WTC11 (cell line): ENCODE data around the gene WTAP. TPM values are rescaled to one million over a fixed set of nuclear protein-coding genes. Genes with fewer than 3 reads are reported as not detected.

ENCODE experiments used
- ATAC-seq: fragments of 200-7000 bp; cut with Tn5 transposase; 2 replicates; pipeline ENCODE4 v1.10.0; 2021; ENCODE audit warnings: mild to moderate bottlenecking, moderate library complexity
- CTCF ChIA-PET: fragments of 300-600 bp; sonication (Branson Sonifier 250); formaldehyde crosslinking; loops from one replicate; lab custom pipeline; 2021; ENCODE audit warnings: antibody characterized with exemption; lab: Charles Lee
- POLR2A ChIA-PET: fragments of 350-600 bp; sonication (Branson Sonifier 250); formaldehyde crosslinking; loops from one replicate; lab custom pipeline; 2021; ENCODE audit warnings: antibody characterized with exemption; lab: Charles Lee
- DNase-seq: peaks from one replicate; pipeline ENCODE4 v3.0.0; 2021; ENCODE audit warnings: low spot score
- H3K27ac Mint-ChIP-seq: 2 replicates; pipeline ENCODE4 v1.8.0; 2021; ENCODE audit warnings: mixed read lengths
- H3K27me3 Mint-ChIP-seq: 2 replicates; pipeline ENCODE4 v1.8.0; 2021; ENCODE audit warnings: low read depth, mild to moderate bottlenecking, moderate library complexity, mixed read lengths
- H3K36me3 Mint-ChIP-seq: 2 replicates; pipeline ENCODE4 v1.8.0; 2021; ENCODE audit warnings: mixed read lengths
- H3K4me1 Mint-ChIP-seq: 2 replicates; pipeline ENCODE4 v1.8.0; 2022; ENCODE audit warnings: mixed read lengths
- H3K4me3 Mint-ChIP-seq: 2 replicates; pipeline ENCODE4 v1.8.0; 2021; ENCODE audit warnings: mild to moderate bottlenecking, moderate library complexity, mixed read lengths
- H3K9me3 Mint-ChIP-seq: 2 replicates; pipeline ENCODE4 v1.8.0; 2021; ENCODE audit warnings: mixed read lengths
- E2F1 ChIP-seq: sonication (generic); formaldehyde crosslinking; IDR thresholded peaks from 2 replicates; pipeline ENCODE4 v1.8.0; 2022; ENCODE audit warnings: mild to moderate bottlenecking, missing genetic modification reagents
- E2F4 ChIP-seq: sonication (generic); formaldehyde crosslinking; IDR thresholded peaks from 2 replicates; pipeline ENCODE4 v1.8.1; 2022; ENCODE audit warnings: low read depth, mild to moderate bottlenecking, moderate library complexity, missing genetic modification reagents, borderline replicate concordance
- ESRRA ChIP-seq: sonication (generic); formaldehyde crosslinking; IDR thresholded peaks from 2 replicates; pipeline ENCODE4 v1.8.1; 2022; ENCODE audit warnings: mild to moderate bottlenecking, missing genetic modification reagents, borderline replicate concordance
- FOXJ3 ChIP-seq: sonication (generic); formaldehyde crosslinking; IDR thresholded peaks from 2 replicates; pipeline ENCODE4 v1.9.0; 2021; ENCODE audit warnings: missing genetic modification reagents, mild to moderate bottlenecking, borderline replicate concordance
- FOXK1 ChIP-seq: sonication (generic); formaldehyde crosslinking; IDR thresholded peaks from 2 replicates; pipeline ENCODE4 v1.8.0; 2022; ENCODE audit warnings: mild to moderate bottlenecking, moderate library complexity, missing genetic modification reagents
- HMGA2 ChIP-seq: fragments of 250-450 bp; sonication (Bioruptor Pico); IDR thresholded peaks from 2 replicates; pipeline ENCODE4 v1.4.0; 2021; ENCODE audit warnings: mild to moderate bottlenecking, moderate library complexity
- HMGXB4 ChIP-seq: sonication (generic); formaldehyde crosslinking; IDR thresholded peaks from 2 replicates; pipeline ENCODE4 v1.8.1; 2023; ENCODE audit warnings: mild to moderate bottlenecking, moderate library complexity, missing genetic modification reagents
- JUN ChIP-seq: sonication (generic); formaldehyde crosslinking; IDR thresholded peaks from 2 replicates; pipeline ENCODE4 v1.8.0; 2023; ENCODE audit warnings: mild to moderate bottlenecking, missing genetic modification reagents
- KAT7 ChIP-seq: sonication (generic); formaldehyde crosslinking; IDR thresholded peaks from 2 replicates; pipeline ENCODE4 v1.8.1; 2023; ENCODE audit warnings: missing genetic modification reagents, mild to moderate bottlenecking, borderline replicate concordance
- MAX ChIP-seq: sonication (generic); formaldehyde crosslinking; IDR thresholded peaks from 2 replicates; pipeline ENCODE4 v1.8.0; 2022; ENCODE audit warnings: mild to moderate bottlenecking, missing genetic modification reagents
- MXD4 ChIP-seq: fragments of 250-450 bp; sonication (Bioruptor Pico); IDR thresholded peaks from 2 replicates; pipeline ENCODE4 v1.8.0; 2021; ENCODE audit warnings: mild to moderate bottlenecking, moderate library complexity, borderline replicate concordance
- MYBL2 ChIP-seq: sonication (generic); formaldehyde crosslinking; IDR thresholded peaks from 2 replicates; pipeline ENCODE4 v1.8.1; 2023; ENCODE audit warnings: mild to moderate bottlenecking, moderate library complexity, missing genetic modification reagents
- NFATC4 ChIP-seq: fragments of 250-450 bp; sonication (Bioruptor Pico); IDR thresholded peaks from 2 replicates; pipeline ENCODE4 v1.9.0; 2021; ENCODE audit warnings: mild to moderate bottlenecking
- NFYB ChIP-seq: sonication (generic); formaldehyde crosslinking; conservative IDR thresholded peaks from 2 replicates; pipeline ENCODE4 v1.8.0; 2022; ENCODE audit warnings: low read depth, missing genetic modification reagents
- NR2C2 ChIP-seq: sonication (generic); formaldehyde crosslinking; IDR thresholded peaks from 2 replicates; pipeline ENCODE4 v1.8.0; 2022; ENCODE audit warnings: mild to moderate bottlenecking, missing genetic modification reagents
- OVOL2 ChIP-seq: fragments of 250-450 bp; sonication (Bioruptor Pico); IDR thresholded peaks from 2 replicates; pipeline ENCODE4 v1.9.0; 2021; ENCODE audit warnings: mild to moderate bottlenecking, borderline replicate concordance
- RELA ChIP-seq: sonication (generic); formaldehyde crosslinking; IDR thresholded peaks from 2 replicates; pipeline ENCODE4 v1.8.1; 2022; ENCODE audit warnings: missing genetic modification reagents, mild to moderate bottlenecking, borderline replicate concordance
- SOX15 ChIP-seq: fragments of 250-450 bp; sonication (Bioruptor Pico); IDR thresholded peaks from 2 replicates; pipeline ENCODE4 v1.9.0; 2021; ENCODE audit warnings: mild to moderate bottlenecking
- SP1 ChIP-seq: sonication (generic); formaldehyde crosslinking; conservative IDR thresholded peaks from 2 replicates; pipeline ENCODE4 v1.8.1; 2022; ENCODE audit warnings: missing genetic modification reagents
- ZNF396 ChIP-seq: fragments of 250-450 bp; sonication (Bioruptor Pico); IDR thresholded peaks from 2 replicates; pipeline ENCODE4 v1.8.0; 2021; ENCODE audit warnings: mild to moderate bottlenecking, moderate library complexity, borderline replicate concordance
- total RNA-seq: library from RNA; stranded (reverse); gene quantifications from 3 replicates; pipeline ENCODE4 v1.2.3, GENCODE V29; 2021
- TF ChIP-seq, protein P1 (sequence below): fragments of 250-450 bp; sonication (Bioruptor Pico); IDR thresholded peaks from 2 replicates; pipeline ENCODE4 v1.8.0; 2021; ENCODE audit warnings: mild to moderate bottlenecking
- TF ChIP-seq, protein P2 (sequence below): fragments of 250-450 bp; sonication (Bioruptor Pico); IDR thresholded peaks from 2 replicates; pipeline ENCODE4 v1.9.0; 2021; ENCODE audit warnings: mild to moderate bottlenecking

WTAP gene
- total RNA-seq, 1 experiment from 2014 or later = 88.8 TPM

DNA sequence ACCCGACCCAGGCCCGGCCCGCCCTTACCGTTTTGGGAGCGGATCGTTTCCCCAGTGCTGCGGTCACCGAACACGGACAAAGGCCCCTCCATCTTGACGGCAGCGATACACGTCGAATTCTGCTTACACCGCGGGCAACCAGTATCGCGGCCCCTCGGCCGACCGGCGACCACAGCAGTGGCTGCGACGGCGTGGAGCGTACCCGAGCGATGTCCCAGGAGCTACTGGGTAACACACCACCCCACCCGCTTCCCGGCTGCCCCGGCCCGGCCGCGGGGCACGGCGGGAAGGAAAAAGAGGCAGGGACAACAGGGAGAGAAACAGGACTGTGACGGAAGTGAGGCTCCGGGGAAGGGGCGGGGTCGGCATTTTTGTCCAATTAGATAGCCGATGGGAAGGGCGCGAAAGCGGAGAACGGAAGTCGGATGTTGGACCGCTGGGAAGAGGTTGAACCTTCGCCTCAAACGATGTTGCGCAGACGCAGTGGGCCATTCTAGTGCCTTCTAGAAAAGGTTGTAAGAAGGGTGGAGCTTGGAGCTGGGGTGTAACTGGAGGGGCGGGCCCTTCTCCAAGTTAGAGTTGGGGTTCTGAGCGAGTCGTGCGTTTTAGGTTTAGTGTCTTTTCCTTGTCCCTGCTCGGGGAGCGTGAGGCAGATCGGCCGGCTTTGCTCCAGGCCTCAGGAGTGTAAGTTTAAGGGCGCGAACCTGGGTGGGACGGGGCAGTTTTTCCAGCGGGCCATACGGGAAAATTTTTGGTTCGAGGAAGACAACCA is 62.3 kb downstream of the WTAP start, which contains the start of gene TCP1 (continued):
- TF ChIP-seq JUN (CRISPR knock-in tag) = 0 out of 2 replicates have a peak, but pooled peaks have one; percentile 76
- no peak for TF ChIP-seq E2F1 (CRISPR knock-in tag)
- TF ChIP-seq E2F4 (CRISPR knock-in tag) = no peak
- TF ChIP-seq RELA (CRISPR knock-in tag) = no peak
- no peak for TF ChIP-seq HMGA2 (CRISPR knock-in tag)
- no peak for TF ChIP-seq SOX15 (CRISPR knock-in tag)
- TF ChIP-seq ZNF396 (CRISPR knock-in tag) = no peak
- TF ChIP-seq FOXJ3 (CRISPR knock-in tag) = no peak
- TF ChIP-seq ESRRA (CRISPR knock-in tag) = no peak
- peak; percentile 87 for TF ChIP-seq SP1 (CRISPR knock-in tag)
- TF ChIP-seq MYBL2 (CRISPR knock-in tag) = peak; percentile 44; the same call in 1 of the 2 replicates
- TF ChIP-seq, protein P1, sequence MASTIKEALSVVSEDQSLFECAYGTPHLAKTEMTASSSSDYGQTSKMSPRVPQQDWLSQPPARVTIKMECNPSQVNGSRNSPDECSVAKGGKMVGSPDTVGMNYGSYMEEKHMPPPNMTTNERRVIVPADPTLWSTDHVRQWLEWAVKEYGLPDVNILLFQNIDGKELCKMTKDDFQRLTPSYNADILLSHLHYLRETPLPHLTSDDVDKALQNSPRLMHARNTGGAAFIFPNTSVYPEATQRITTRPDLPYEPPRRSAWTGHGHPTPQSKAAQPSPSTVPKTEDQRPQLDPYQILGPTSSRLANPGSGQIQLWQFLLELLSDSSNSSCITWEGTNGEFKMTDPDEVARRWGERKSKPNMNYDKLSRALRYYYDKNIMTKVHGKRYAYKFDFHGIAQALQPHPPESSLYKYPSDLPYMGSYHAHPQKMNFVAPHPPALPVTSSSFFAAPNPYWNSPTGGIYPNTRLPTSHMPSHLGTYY (CRISPR knock-in tag) = 0 out of 2 replicates have a peak, but pooled peaks have one; percentile 8

- H3K4me1 Mint-ChIP-seq = peaks cover 45% of the 10 kb centered on the region
Measured at GRCh38 chr6:159790149-159790955, 63.0 kb downstream of the WTAP start, which contains the start of gene MRPL18. MRPL18 (plus strand) TSS chr6:159790467; CDS start chr6:159790588, 121 bp downstream.

More at GRCh38 chr6:159790149-159790955, 63.0 kb downstream of the WTAP start, which contains the start of gene MRPL18:
- peak within 1 kb of the TSS; percentile 99 for H3K27ac Mint-ChIP-seq
- CTCF ChIA-PET = interaction anchor here (0.9 to 2.6 kb wide), 11 partner anchors 16 to 98 kb away, joined by 3 to 18 read pairs (median 4); partner anchors contain the start of genes ACAT2 and SOD2
- no peaks in the 10 kb centered on the region for H3K9me3 Mint-ChIP-seq
- ATAC-seq = peak; percentile 91
- no peaks in the 10 kb centered on the region for H3K27me3 Mint-ChIP-seq
- peak; percentile 91 for DNase-seq
- POLR2A ChIA-PET = interaction anchor here (0.5 to 3.5 kb wide), 17 partner anchors 10 to 321 kb away, joined by 3 to 32 read pairs (median 3); partner anchors contain the start of genes ACAT2, PNLDC1 and WTAP
- H3K4me3 Mint-ChIP-seq = peak within 1 kb of the TSS; percentile 99
- TF ChIP-seq NFYB (CRISPR knock-in tag) (peak; percentile 97), NFATC4 (0 out of 2 replicates have a peak, but pooled peaks have one; percentile 43), MXD4 (CRISPR knock-in tag) (no peak), OVOL2 (CRISPR knock-in tag) (no peak), MAX (no peak; the same call in 1 of the 2 replicates), SP1 (CRISPR knock-in tag) (0 out of 2 replicates have a peak, but pooled peaks have one; percentile 21), NR2C2 (0 out of 2 replicates have a peak, but pooled peaks have one; percentile 60), KAT7 (no peak), HMGXB4 (peak; percentile 43; the same call in 1 of the 2 replicates), FOXK1 (peak; percentile 74)
- TF ChIP-seq, protein P2, sequence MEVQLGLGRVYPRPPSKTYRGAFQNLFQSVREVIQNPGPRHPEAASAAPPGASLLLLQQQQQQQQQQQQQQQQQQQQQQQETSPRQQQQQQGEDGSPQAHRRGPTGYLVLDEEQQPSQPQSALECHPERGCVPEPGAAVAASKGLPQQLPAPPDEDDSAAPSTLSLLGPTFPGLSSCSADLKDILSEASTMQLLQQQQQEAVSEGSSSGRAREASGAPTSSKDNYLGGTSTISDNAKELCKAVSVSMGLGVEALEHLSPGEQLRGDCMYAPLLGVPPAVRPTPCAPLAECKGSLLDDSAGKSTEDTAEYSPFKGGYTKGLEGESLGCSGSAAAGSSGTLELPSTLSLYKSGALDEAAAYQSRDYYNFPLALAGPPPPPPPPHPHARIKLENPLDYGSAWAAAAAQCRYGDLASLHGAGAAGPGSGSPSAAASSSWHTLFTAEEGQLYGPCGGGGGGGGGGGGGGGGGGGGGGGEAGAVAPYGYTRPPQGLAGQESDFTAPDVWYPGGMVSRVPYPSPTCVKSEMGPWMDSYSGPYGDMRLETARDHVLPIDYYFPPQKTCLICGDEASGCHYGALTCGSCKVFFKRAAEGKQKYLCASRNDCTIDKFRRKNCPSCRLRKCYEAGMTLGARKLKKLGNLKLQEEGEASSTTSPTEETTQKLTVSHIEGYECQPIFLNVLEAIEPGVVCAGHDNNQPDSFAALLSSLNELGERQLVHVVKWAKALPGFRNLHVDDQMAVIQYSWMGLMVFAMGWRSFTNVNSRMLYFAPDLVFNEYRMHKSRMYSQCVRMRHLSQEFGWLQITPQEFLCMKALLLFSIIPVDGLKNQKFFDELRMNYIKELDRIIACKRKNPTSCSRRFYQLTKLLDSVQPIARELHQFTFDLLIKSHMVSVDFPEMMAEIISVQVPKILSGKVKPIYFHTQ (CRISPR knock-in tag) = peak; percentile 76; the same call in 1 of the 2 replicates
- H3K36me3 Mint-ChIP-seq = peaks cover 67% of the 10 kb centered on the region
